ENCODE measurements around the gene UBA5.

Gene UBA5

DNA sequence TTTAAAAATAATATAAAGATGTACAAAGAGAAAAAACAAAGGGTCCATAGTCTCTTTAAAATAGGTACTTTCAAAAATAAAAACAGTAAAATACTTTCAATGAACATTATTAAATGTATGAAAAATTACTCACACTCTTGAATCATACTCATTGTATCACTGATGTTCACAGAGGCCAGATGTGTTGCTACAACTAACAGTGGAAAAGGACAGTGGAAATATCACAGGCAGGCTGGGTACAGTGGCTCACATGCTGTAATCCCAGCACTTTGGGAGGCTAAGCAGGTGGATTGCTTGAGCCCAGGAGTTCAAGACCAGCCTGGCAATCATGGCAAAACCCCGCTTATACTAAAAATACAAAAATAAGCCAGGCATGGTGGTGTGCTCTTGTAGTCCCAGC, 35.3 kb downstream of the UBA5 start:
- peaks cover 56% of the 10 kb centered on the region for H3K36me3 ChIP-seq (ENCODE audit: control insufficient read depth, insufficient read depth, low read length)
- no peaks in the 10 kb centered on the region for H3K27me3 ChIP-seq (replicated peaks; ENCODE audit: control insufficient read depth, insufficient read depth, low read length, poor library complexity, severe bottlenecking)

GRCh38 chr3:132703733-132704132, 43.6 kb downstream of the UBA5 start:
- Histone ChIP-seq H3K27me3 (replicated peaks; ENCODE audit: control insufficient read depth, insufficient read depth, low read length, poor library complexity, severe bottlenecking) (no peaks in the 10 kb centered on the region), H3K4me3 (ENCODE audit: insufficient read depth, low read depth, low read length, poor library complexity, severe bottlenecking) (no peak overlapping the region), H3K4me1 (ENCODE audit: control insufficient read depth, insufficient read depth, low read length, poor library complexity, severe bottlenecking) (no peaks in the 10 kb centered on the region), H3K36me3 (ENCODE audit: control insufficient read depth, insufficient read depth, low read length) (peaks cover 59% of the 10 kb centered on the region), H3K9me3 (ENCODE audit: control insufficient read depth, low read length) (no peaks in the 10 kb centered on the region), H3K27ac (ENCODE audit: insufficient read depth, low read length, poor library complexity, severe bottlenecking) (no peak overlapping the region)
- DNase-seq, result no peak

More for the DNA sequence above, 35.3 kb downstream of the UBA5 start:
- no peak for DNase-seq
- Histone ChIP-seq H3K9me3 (ENCODE audit: control insufficient read depth, low read length) (no peaks in the 10 kb centered on the region), H3K4me3 (ENCODE audit: insufficient read depth, low read depth, low read length, poor library complexity, severe bottlenecking) (no peak overlapping the region), H3K4me1 (ENCODE audit: control insufficient read depth, insufficient read depth, low read length, poor library complexity, severe bottlenecking) (no peaks in the 10 kb centered on the region), H3K27ac (ENCODE audit: insufficient read depth, low read length, poor library complexity, severe bottlenecking) (no peak overlapping the region)

DNA sequence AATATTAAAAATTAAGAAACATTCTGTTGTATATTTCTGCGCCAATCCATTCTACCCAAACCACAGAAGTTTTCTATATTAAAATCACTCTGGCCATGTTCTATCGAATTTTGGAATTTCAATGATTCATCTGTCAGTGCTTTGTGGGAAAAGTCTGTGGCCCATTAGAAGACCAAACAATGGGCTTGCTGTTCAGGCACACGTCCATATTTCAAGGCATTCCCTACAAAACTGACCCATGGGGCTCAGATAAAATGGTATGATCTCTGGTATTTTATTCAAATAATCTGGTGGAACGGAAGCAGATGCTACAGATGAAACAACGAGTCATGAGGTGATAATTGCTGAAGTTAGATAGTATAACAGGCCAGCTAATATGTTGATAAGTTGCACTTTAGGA, 49.6 kb downstream of the UBA5 start:
- Histone ChIP-seq H3K4me3 (ENCODE audit: insufficient read depth, low read depth, low read length, poor library complexity, severe bottlenecking) (no peak overlapping the region), H3K9me3 (ENCODE audit: control insufficient read depth, low read length) (no peaks in the 10 kb centered on the region), H3K27me3 (replicated peaks; ENCODE audit: control insufficient read depth, insufficient read depth, low read length, poor library complexity, severe bottlenecking) (no peaks in the 10 kb centered on the region), H3K4me1 (ENCODE audit: control insufficient read depth, insufficient read depth, low read length, poor library complexity, severe bottlenecking) (no peaks in the 10 kb centered on the region), H3K27ac (ENCODE audit: insufficient read depth, low read length, poor library complexity, severe bottlenecking) (no peak overlapping the region), H3K36me3 (ENCODE audit: control insufficient read depth, insufficient read depth, low read length) (peaks cover 35% of the 10 kb centered on the region)
- no peak for DNase-seq

GRCh38 chr3:132710311-132710710, 50.2 kb downstream of the UBA5 start:
- H3K27ac ChIP-seq (ENCODE audit: insufficient read depth, low read length, poor library complexity, severe bottlenecking), result no peak overlapping the region
- H3K9me3 ChIP-seq (ENCODE audit: control insufficient read depth, low read length), result no peaks in the 10 kb centered on the region
- H3K36me3 ChIP-seq (ENCODE audit: control insufficient read depth, insufficient read depth, low read length), result peaks cover 35% of the 10 kb centered on the region
- H3K4me3 ChIP-seq (ENCODE audit: insufficient read depth, low read depth, low read length, poor library complexity, severe bottlenecking), result no peak overlapping the region
- no peaks in the 10 kb centered on the region for H3K27me3 ChIP-seq (replicated peaks; ENCODE audit: control insufficient read depth, insufficient read depth, low read length, poor library complexity, severe bottlenecking)
- DNase-seq, result no peak
- H3K4me1 ChIP-seq (ENCODE audit: control insufficient read depth, insufficient read depth, low read length, poor library complexity, severe bottlenecking), result no peaks in the 10 kb centered on the region

- peaks cover 20% of the 10 kb centered on the region for H3K36me3 ChIP-seq (ENCODE audit: control insufficient read depth, insufficient read depth, low read length)
- H3K9me3 ChIP-seq (ENCODE audit: control insufficient read depth, low read length), result no peaks in the 10 kb centered on the region
- no peak for DNase-seq
Observed at GRCh38 chr3:132713977-132714727, 54.0 kb downstream of the UBA5 start.

DNA sequence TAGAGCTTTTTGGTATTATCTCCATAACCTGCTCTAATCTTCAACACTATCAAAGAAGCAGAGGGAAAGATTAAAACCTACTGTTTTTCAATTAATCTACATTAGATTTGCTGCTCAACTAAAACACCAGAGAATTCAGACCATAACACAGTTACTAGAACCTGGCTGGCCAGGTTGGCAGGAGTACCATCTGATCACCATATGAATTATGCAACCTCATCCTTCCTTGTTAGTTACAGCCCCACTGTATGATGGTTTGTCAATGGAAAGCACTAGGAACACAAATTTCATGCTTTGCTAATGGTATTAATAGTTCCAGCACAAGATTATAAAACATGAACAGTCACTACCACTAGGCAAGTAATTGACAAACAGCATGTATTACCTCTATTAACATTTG, 56.2 kb downstream of the UBA5 start:
- H3K9me3 ChIP-seq (ENCODE audit: control insufficient read depth, low read length), result no peaks in the 10 kb centered on the region
- no peak for DNase-seq
- H3K36me3 ChIP-seq (ENCODE audit: control insufficient read depth, insufficient read depth, low read length), result peaks cover 5% of the 10 kb centered on the region
- H3K4me3 ChIP-seq (ENCODE audit: insufficient read depth, low read depth, low read length, poor library complexity, severe bottlenecking), result no peak overlapping the region
- H3K4me1 ChIP-seq (ENCODE audit: control insufficient read depth, insufficient read depth, low read length, poor library complexity, severe bottlenecking), result peaks cover 11% of the 10 kb centered on the region
- H3K27ac ChIP-seq (ENCODE audit: insufficient read depth, low read length, poor library complexity, severe bottlenecking), result no peak overlapping the region
- no peaks in the 10 kb centered on the region for H3K27me3 ChIP-seq (replicated peaks; ENCODE audit: control insufficient read depth, insufficient read depth, low read length, poor library complexity, severe bottlenecking)

More at GRCh38 chr3:132713977-132714727, 54.0 kb downstream of the UBA5 start:
- H3K27ac ChIP-seq (ENCODE audit: insufficient read depth, low read length, poor library complexity, severe bottlenecking), result no peak overlapping the region
- no peaks in the 10 kb centered on the region for H3K4me1 ChIP-seq (ENCODE audit: control insufficient read depth, insufficient read depth, low read length, poor library complexity, severe bottlenecking)
- H3K4me3 ChIP-seq (ENCODE audit: insufficient read depth, low read depth, low read length, poor library complexity, severe bottlenecking), result no peak overlapping the region
- H3K27me3 ChIP-seq (replicated peaks; ENCODE audit: control insufficient read depth, insufficient read depth, low read length, poor library complexity, severe bottlenecking), result no peaks in the 10 kb centered on the region

GRCh38 chr3:132720228-132720627, 60.1 kb downstream of the UBA5 start:
- Histone ChIP-seq H3K9me3 (ENCODE audit: control insufficient read depth, low read length) (no peaks in the 10 kb centered on the region), H3K27ac (ENCODE audit: insufficient read depth, low read length, poor library complexity, severe bottlenecking) (no peak overlapping the region), H3K4me1 (ENCODE audit: control insufficient read depth, insufficient read depth, low read length, poor library complexity, severe bottlenecking) (peaks cover 21% of the 10 kb centered on the region), H3K36me3 (ENCODE audit: control insufficient read depth, insufficient read depth, low read length) (no peaks in the 10 kb centered on the region), H3K27me3 (replicated peaks; ENCODE audit: control insufficient read depth, insufficient read depth, low read length, poor library complexity, severe bottlenecking) (no peaks in the 10 kb centered on the region), H3K4me3 (ENCODE audit: insufficient read depth, low read depth, low read length, poor library complexity, severe bottlenecking) (no peak overlapping the region)
- no peak for DNase-seq

DNA sequence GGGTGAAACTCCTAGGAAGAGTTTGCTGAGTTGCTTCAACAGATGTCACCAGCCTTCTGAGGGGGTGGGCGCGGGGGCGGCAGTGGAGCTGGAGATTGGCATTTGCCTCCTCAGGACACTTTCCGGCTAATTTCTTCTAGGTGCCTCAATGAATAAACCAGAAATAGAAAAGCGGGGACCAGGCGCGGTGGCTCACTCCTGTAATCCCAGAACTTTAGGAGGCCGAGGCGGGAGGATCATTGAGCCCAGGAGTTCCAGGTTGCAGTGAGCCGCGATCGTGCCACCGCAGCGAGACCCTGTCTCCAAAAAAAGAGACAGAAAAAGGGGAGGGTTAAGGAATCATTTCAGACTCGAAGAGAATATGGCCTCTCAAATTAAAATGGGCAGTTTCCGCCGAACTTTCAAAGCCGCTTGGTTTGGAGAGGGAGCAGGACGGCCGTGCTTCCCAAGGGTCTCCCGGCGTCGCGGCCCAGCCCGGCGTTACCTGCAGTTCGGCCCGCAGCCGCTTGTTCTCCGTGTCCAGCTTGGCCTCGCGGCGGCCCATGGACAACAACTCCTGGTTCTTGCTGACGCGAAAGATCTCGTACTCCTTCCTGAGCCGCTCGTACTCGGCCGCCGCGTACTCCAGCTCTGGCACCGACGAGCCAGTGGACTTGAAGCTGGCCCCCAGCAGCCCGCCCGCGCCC, 61.5 kb downstream of the UBA5 start:
- no peaks in the 10 kb centered on the region for H3K36me3 ChIP-seq (ENCODE audit: control insufficient read depth, insufficient read depth, low read length)
- H3K27ac ChIP-seq (ENCODE audit: insufficient read depth, low read length, poor library complexity, severe bottlenecking), result peak overlapping the region; percentile 67
- H3K4me3 ChIP-seq (ENCODE audit: insufficient read depth, low read depth, low read length, poor library complexity, severe bottlenecking), result peak overlapping the region; percentile 72
- no peak for DNase-seq
- peaks cover 21% of the 10 kb centered on the region for H3K4me1 ChIP-seq (ENCODE audit: control insufficient read depth, insufficient read depth, low read length, poor library complexity, severe bottlenecking)
- H3K27me3 ChIP-seq (replicated peaks; ENCODE audit: control insufficient read depth, insufficient read depth, low read length, poor library complexity, severe bottlenecking), result no peaks in the 10 kb centered on the region
- H3K9me3 ChIP-seq (ENCODE audit: control insufficient read depth, low read length), result no peaks in the 10 kb centered on the region

GRCh38 chr3:132722165-132723023, 62.3 kb downstream of the UBA5 start, which contains the start of gene NPHP3:
NPHP3 (minus strand) TSS chr3:132722409; CDS start chr3:132722355, 54 bp downstream.
- Histone ChIP-seq H3K4me1 (ENCODE audit: control insufficient read depth, insufficient read depth, low read length, poor library complexity, severe bottlenecking) (peaks cover 21% of the 10 kb centered on the region), H3K4me3 (ENCODE audit: insufficient read depth, low read depth, low read length, poor library complexity, severe bottlenecking) (peak within 1 kb of the TSS; percentile 72), H3K9me3 (ENCODE audit: control insufficient read depth, low read length) (no peaks in the 10 kb centered on the region), H3K36me3 (ENCODE audit: control insufficient read depth, insufficient read depth, low read length) (no peaks in the 10 kb centered on the region), H3K27me3 (replicated peaks; ENCODE audit: control insufficient read depth, insufficient read depth, low read length, poor library complexity, severe bottlenecking) (no peaks in the 10 kb centered on the region), H3K27ac (ENCODE audit: insufficient read depth, low read length, poor library complexity, severe bottlenecking) (peak within 1 kb of the TSS; percentile 67)
- DNase-seq, result peak; percentile 91 to 98 (median 94)
